Endothelial cell (in vitro differentiated cells): Measurements from ENCODE around the gene C1QTNF8. TPM values are rescaled to one million over a fixed set of nuclear protein-coding genes. Genes with fewer than 3 reads are reported as not detected.

Experiments used
- DNase-seq: peaks from one replicate; pipeline ENCODE4 v3.0.0; 2021; ENCODE audit warnings: low spot score
- H3K27ac Mint-ChIP-seq: one replicate; pipeline ENCODE4 v1.8.0; 2021; ENCODE audit warnings: mixed read lengths, inconsistent platforms; ENCODE audit not compliant: unreplicated experiment
- H3K27me3 Mint-ChIP-seq: one replicate; pipeline ENCODE4 v1.8.0; 2021; ENCODE audit warnings: mild to moderate bottlenecking, moderate library complexity, mixed read lengths, inconsistent platforms; ENCODE audit not compliant: unreplicated experiment
- H3K36me3 Mint-ChIP-seq: one replicate; pipeline ENCODE4 v1.8.0; 2021; ENCODE audit warnings: mild to moderate bottlenecking, low read depth, mixed read lengths, inconsistent platforms; ENCODE audit not compliant: unreplicated experiment
- H3K4me1 Mint-ChIP-seq: one replicate; pipeline ENCODE4 v1.8.0; 2021; ENCODE audit warnings: mild to moderate bottlenecking, mixed read lengths, inconsistent platforms; ENCODE audit not compliant: unreplicated experiment
- H3K4me3 Mint-ChIP-seq: one replicate; pipeline ENCODE4 v1.8.0; 2021; ENCODE audit warnings: mild to moderate bottlenecking, mixed read lengths, inconsistent platforms; ENCODE audit not compliant: unreplicated experiment
- H3K9me3 Mint-ChIP-seq: one replicate; pipeline ENCODE4 v1.8.0; 2021; ENCODE audit warnings: mixed read lengths, inconsistent platforms; ENCODE audit not compliant: unreplicated experiment
- CTCF ChIP-seq: fragments of 200-600 bp; sonication (generic); IDR thresholded peaks from one replicate; pipeline ENCODE4 v1.5.0; 2021; ENCODE audit warnings: antibody characterized with exemption; ENCODE audit not compliant: unreplicated experiment
- total RNA-seq: library from RNA; stranded (reverse); fragmentation: NEBNext Ultra II Directional; extraction: Animal tissue kit (Norgen Biotek cat#: 25700); gene quantifications from one replicate; pipeline ENCODE4 v1.2.1, GENCODE V29; 2021; ENCODE audit not compliant: unreplicated experiment

C1QTNF8 gene
- total RNA-seq, 1 donor from 2014 or later = not detected

GRCh38 chr16:1108299-1109252 lies 12.5 kb upstream of the C1QTNF8 start:
- H3K9me3 Mint-ChIP-seq = no peaks in the 10 kb centered on the region
- H3K4me1 Mint-ChIP-seq = no peaks in the 10 kb centered on the region
- no peak overlapping the region for H3K27ac Mint-ChIP-seq
- no peaks in the 10 kb centered on the region for H3K27me3 Mint-ChIP-seq
- TF ChIP-seq CTCF = no peak
- no peaks in the 10 kb centered on the region for H3K36me3 Mint-ChIP-seq
- no peak for DNase-seq
- H3K4me3 Mint-ChIP-seq = no peak overlapping the region

- DNase-seq = no peak
- Mint-ChIP-seq H3K27ac (no peak overlapping the region), H3K36me3 (no peaks in the 10 kb centered on the region), H3K4me3 (no peak overlapping the region), H3K4me1 (no peaks in the 10 kb centered on the region), H3K9me3 (no peaks in the 10 kb centered on the region), H3K27me3 (no peaks in the 10 kb centered on the region)
- TF ChIP-seq CTCF = no peak
Observed at GRCh38 chr16:1107731-1108130, 11.7 kb upstream of the C1QTNF8 start.

- H3K27me3 Mint-ChIP-seq = no peaks in the 10 kb centered on the region
- H3K27ac Mint-ChIP-seq = no peak overlapping the region
- no peaks in the 10 kb centered on the region for H3K9me3 Mint-ChIP-seq
- no peak overlapping the region for H3K4me3 Mint-ChIP-seq
- TF ChIP-seq CTCF = no peak
- no peaks in the 10 kb centered on the region for H3K36me3 Mint-ChIP-seq
- no peak for DNase-seq
- H3K4me1 Mint-ChIP-seq = no peaks in the 10 kb centered on the region
Observed at GRCh38 chr16:1107141-1107540, 11.1 kb upstream of the C1QTNF8 start.

- H3K27me3 Mint-ChIP-seq = no peaks in the 10 kb centered on the region
- H3K4me3 Mint-ChIP-seq = no peak overlapping the region
Observed at GRCh38 chr16:1106659-1107058, 10.6 kb upstream of the C1QTNF8 start.

More at GRCh38 chr16:1106659-1107058, 10.6 kb upstream of the C1QTNF8 start:
- no peak for DNase-seq
- Mint-ChIP-seq H3K27ac (no peak overlapping the region), H3K36me3 (no peaks in the 10 kb centered on the region), H3K4me1 (no peaks in the 10 kb centered on the region), H3K9me3 (no peaks in the 10 kb centered on the region)
- TF ChIP-seq CTCF = no peak
